B cell (primary cell): ENCODE data around the gene PPP2R1A. TPM values are rescaled to one million over a fixed set of nuclear protein-coding genes. Genes with fewer than 3 reads are reported as not detected.
"Not testable (repeated sequence)": the region's sequence is repeated elsewhere in the genome, so short reads cannot be mapped to it uniquely, and the experiment has no call there.

Experiments used
- ATAC-seq: fragments of 200-7000 bp; cut with Tn5 transposase; one replicate; pipeline ENCODE4 v1.10.0; 2021; ENCODE audit warnings: low read depth, mild to moderate bottlenecking, moderate number of reproducible peaks, moderate library complexity
- CTCF ChIA-PET: fragments of 350-600 bp; sonication (Branson Sonifier 250); formaldehyde crosslinking; loops from one replicate; lab custom pipeline; 2021; ENCODE audit warnings: antibody characterized with exemption, inconsistent platforms; lab: Charles Lee
- POLR2A ChIA-PET: fragments of 350-600 bp; sonication (Branson Sonifier 250); formaldehyde crosslinking; loops from one replicate; lab custom pipeline; 2021; ENCODE audit warnings: antibody characterized with exemption; lab: Charles Lee
- DNase-seq: peaks from one replicate; pipeline ENCODE4 v3.0.0; 2013
- H2AFZ ChIP-seq: 2 replicates; pipeline ENCODE4 v1.6.1; 2012; ENCODE audit warnings: mild to moderate bottlenecking, low read depth, low read length; ENCODE audit not compliant: insufficient read depth, poor library complexity, severe bottlenecking
- H3K27ac ChIP-seq, 2 donors: 1 replicate in 1 of 2; 2 replicates in 1 of 2; pipeline ENCODE4 v1.5.1; 2012 to 2013; ENCODE audit warnings: low read length in 2 of 2, mild to moderate bottlenecking in 2 of 2, moderate library complexity in 1 of 2
- H3K27me3 ChIP-seq, 4 experiments: fragments of 200-600 bp in 1 of 4; sonication (generic) in 1 of 4; replicated peaks in 1 of 4; 1 replicate in 2 of 4; 2 replicates in 2 of 4; pipeline versions ENCODE4 v1.6.1 to v1.7.0; 2013 to 2016; ENCODE audit warnings: low read length in 3 of 4, mild to moderate bottlenecking in 2 of 4, mixed read lengths in 1 of 4, moderate library complexity in 1 of 4; ENCODE audit not compliant: insufficient read depth in 4 of 4, control insufficient read depth in 3 of 4; ENCODE audit errors: control extremely low read depth in 1 of 4
- H3K36me3 ChIP-seq, 2 experiments: replicated peaks in 1 of 2; 1 replicate in 1 of 2; 2 replicates in 1 of 2; pipeline versions ENCODE4 v1.6.1 to v1.7.1; 2013; ENCODE audit warnings: low read length in 1 of 2; ENCODE audit not compliant: insufficient read depth in 2 of 2, control insufficient read depth in 1 of 2; ENCODE audit errors: control extremely low read depth in 1 of 2, extremely low read depth in 1 of 2
- H3K4me1 ChIP-seq, 2 donors: fragments of 200-600 bp in 1 of 2; sonication (generic) in 1 of 2; 1 replicate in 1 of 2; 2 replicates in 1 of 2; pipeline versions ENCODE4 v1.5.1 to v1.6.1; 2013 to 2017; ENCODE audit warnings: low read length in 2 of 2; ENCODE audit not compliant: control insufficient read depth in 2 of 2, insufficient read depth in 2 of 2
- H3K4me2 ChIP-seq: replicated peaks from 2 replicates; pipeline ENCODE3; 2012; ENCODE audit warnings: mild to moderate bottlenecking, low read depth, low read length; ENCODE audit not compliant: poor library complexity, severe bottlenecking
- H3K4me3 ChIP-seq, 5 experiments: fragments of 200-600 bp in 1 of 5; sonication (generic) in 1 of 5; 1 replicate in 3 of 5; 2 replicates in 2 of 5; pipeline versions ENCODE4 v1.5.1 to v1.7.0; 2011 to 2016; ENCODE audit warnings: low read length in 4 of 5, mild to moderate bottlenecking in 4 of 5, low read depth in 2 of 5, control low read depth in 1 of 5, moderate library complexity in 1 of 5; ENCODE audit not compliant: insufficient read depth in 1 of 5; ENCODE audit errors: control extremely low read depth in 1 of 5, extremely low read depth in 1 of 5
- H3K79me2 ChIP-seq: fragments of 200-600 bp; sonication (generic); one replicate; pipeline ENCODE4 v1.6.0; 2016; ENCODE audit warnings: low read length; ENCODE audit not compliant: control insufficient read depth, insufficient read depth
- H3K9ac ChIP-seq: fragments of 200-600 bp; sonication (generic); 2 replicates; pipeline ENCODE4 v1.6.1; 2017; ENCODE audit warnings: mild to moderate bottlenecking, low read length, moderate library complexity
- H3K9me3 ChIP-seq, 3 donors: one replicate each; pipeline versions ENCODE4 v1.6.1 to v1.7.1; 2013; ENCODE audit warnings: low read length in 2 of 3; ENCODE audit not compliant: control insufficient read depth in 2 of 3, insufficient read depth in 1 of 3; ENCODE audit errors: control extremely low read depth in 1 of 3
- H4K20me1 ChIP-seq: 2 replicates; pipeline ENCODE4 v1.6.0; 2012; ENCODE audit warnings: mild to moderate bottlenecking, low read length; ENCODE audit not compliant: insufficient read depth, control insufficient read depth, poor library complexity, severe bottlenecking
- H3K27ac Mint-ChIP-seq: one replicate; pipeline ENCODE4 v1.8.0; 2021; ENCODE audit warnings: mixed read lengths
- H3K27me3 Mint-ChIP-seq: one replicate; pipeline ENCODE4 v1.8.0; 2021; ENCODE audit warnings: mixed read lengths
- H3K4me1 Mint-ChIP-seq: one replicate; pipeline ENCODE4 v1.8.0; 2021; ENCODE audit warnings: mixed read lengths
- H3K4me3 Mint-ChIP-seq: one replicate; pipeline ENCODE4 v1.8.0; 2021; ENCODE audit warnings: mixed read lengths
- H3K9me3 Mint-ChIP-seq: one replicate; pipeline ENCODE4 v1.8.0; 2022; ENCODE audit warnings: mixed read lengths; ENCODE audit not compliant: insufficient read depth
- CTCF ChIP-seq: fragments of 200-600 bp; IDR thresholded peaks from one replicate; pipeline ENCODE4 v1.8.0; 2022; ENCODE audit warnings: antibody characterized with exemption, mild to moderate bottlenecking
- EZH2 ChIP-seq: IDR thresholded peaks from 2 replicates; pipeline ENCODE4 v1.6.1; 2012; ENCODE audit warnings: borderline replicate concordance, low read depth, mild to moderate bottlenecking, moderate library complexity, low read length; ENCODE audit not compliant: insufficient read depth, poor library complexity, severe bottlenecking
- WGBS: methylation state at CpG from one replicate; pipeline ENCODE4 v1.1.5; 2013; ENCODE audit warnings: missing lambda C conversion rate; ENCODE audit not compliant: insufficient coverage; 5-methylcytosine and 5-hydroxymethylcytosine counted together
- intact Hi-C: fragments of 100-400 bp; cut with micrococcal nuclease; formaldehyde crosslinking; loops from one replicate; pipeline ENCODE4 v1.10.0; 2022
- polyA plus RNA-seq: library from polyadenylated mRNA; depleted of rRNA; stranded (reverse); fragments of >200 nt; gene quantifications from 2 replicates; pipeline ENCODE4 v1.2.3, GENCODE V29; 2012
- total RNA-seq, 2 donors: library from RNA; stranded (reverse); fragments of 120-200 nt in 1 of 2; gene quantifications; 1 replicate in 1 of 2; 2 replicates in 1 of 2; pipeline versions ENCODE4 v1.2.3 to v1.2.4, GENCODE V29; 2013 to 2022

PPP2R1A gene
- total and polyA plus RNA-seq, 2 donors (not counting 1 experiment from before 2014, with no cell fraction given), result 108 to 202 TPM

GRCh38 chr19:52200044-52200443 lies 10.2 kb downstream of the PPP2R1A start:
- Mint-ChIP-seq H3K27me3 (no peaks in the 10 kb centered on the region), H3K4me1 (peaks cover 49% of the 10 kb centered on the region), H3K4me3 (no peak overlapping the region), H3K27ac (no peak overlapping the region), H3K9me3 (no peaks in the 10 kb centered on the region)
- 94% methylated on average over 3 of the region's 7 CpGs for WGBS
- H3K4me3 ChIP-seq, result no peak overlapping the region
- H3K4me2 ChIP-seq, result no peak overlapping the region
- no peak for TF ChIP-seq CTCF
- no peak for TF ChIP-seq EZH2
- H2AFZ ChIP-seq, result no peak overlapping the region
- ChIA-PET POLR2A (no interaction called here), CTCF (no interaction called here)
- H3K27ac ChIP-seq, result no peak overlapping the region
- intact Hi-C loops, result no loop called here
- ATAC-seq (no peak), DNase-seq (no peak)
- H3K36me3 ChIP-seq, result peaks cover 4 to 85% of the 10 kb centered on the region in 2 experiments
- no peaks in the 10 kb centered on the region for H3K27me3 ChIP-seq
- no peaks in the 10 kb centered on the region for H3K9me3 ChIP-seq
- H3K9ac ChIP-seq, result no peak overlapping the region
- H3K4me1 ChIP-seq, result peaks cover 2% of the 10 kb centered on the region in 2 donors
- peaks cover 97% of the 10 kb centered on the region for H3K79me2 ChIP-seq
- peaks cover 95% of the 10 kb centered on the region for H4K20me1 ChIP-seq

- POLR2A ChIA-PET, H3K27ac Mint-ChIP-seq, H3K9ac ChIP-seq, H2AFZ ChIP-seq, H3K4me3 Mint-ChIP-seq, H3K4me2 ChIP-seq, ATAC-seq, H3K4me3 ChIP-seq, H3K4me1 ChIP-seq, DNase-seq, H3K9me3 ChIP-seq, H3K27me3 ChIP-seq, H3K27me3 Mint-ChIP-seq, intact Hi-C loops, H3K27ac ChIP-seq, H3K9me3 Mint-ChIP-seq: not testable (repeated sequence)
- CTCF ChIA-PET, result interaction anchor here (1.4 kb wide), 1 partner anchor 63 kb away, joined by 4 read pairs; no protein-coding TSS in a partner anchor
- H3K79me2 ChIP-seq, result peaks cover 97% of the 10 kb centered on the region
- peaks cover 44% of the 10 kb centered on the region for H3K4me1 Mint-ChIP-seq
- H4K20me1 ChIP-seq, result peaks cover 95% of the 10 kb centered on the region
- H3K36me3 ChIP-seq, result peaks cover 9 to 87% of the 10 kb centered on the region in 2 experiments
- 96% methylated on average over 13 of the region's 17 CpGs for WGBS
Observed at GRCh38 chr19:52200755-52201391, 11.0 kb downstream of the PPP2R1A start.
